Measurements from ENCODE around the gene PPP2R2D.
"Not testable (repeated sequence)": the region's sequence is repeated elsewhere in the genome, so short reads cannot be mapped to it uniquely, and the experiment has no call there.

The PPP2R2D gene

GRCh38 chr10:131908151-131908550 is 7.3 kb downstream of the PPP2R2D start:
- DNase-seq (ENCODE audit: low read depth), result no peak

- DNase-seq (ENCODE audit: low read depth), result no peak
Observed at GRCh38 chr10:131909014-131909808, 8.4 kb downstream of the PPP2R2D start.

DNA sequence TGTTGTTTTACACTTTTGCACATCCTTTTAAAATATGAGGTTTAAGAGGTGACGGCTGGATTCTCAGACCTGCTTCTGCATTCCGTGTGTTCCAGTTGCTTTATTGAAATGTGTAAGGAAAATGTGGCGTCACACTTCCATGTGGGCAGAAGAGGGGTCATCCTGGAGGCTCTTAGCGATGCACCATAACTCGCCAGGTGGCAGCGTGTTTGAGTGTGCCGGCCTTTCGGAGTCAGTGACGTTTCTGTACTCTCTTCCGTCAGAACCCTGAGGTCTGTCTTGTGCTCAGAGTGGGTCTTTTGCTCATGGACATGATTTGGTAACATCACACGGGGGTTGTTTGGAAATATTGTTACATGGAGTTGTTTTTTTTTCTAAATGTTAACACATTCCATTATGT is 9.1 kb downstream of the PPP2R2D start:
- no peak for DNase-seq (ENCODE audit: low read depth)

- DNase-seq (ENCODE audit: low read depth), result no peak
Observed at GRCh38 chr10:131910663-131911314, 10.0 kb downstream of the PPP2R2D start.

DNA sequence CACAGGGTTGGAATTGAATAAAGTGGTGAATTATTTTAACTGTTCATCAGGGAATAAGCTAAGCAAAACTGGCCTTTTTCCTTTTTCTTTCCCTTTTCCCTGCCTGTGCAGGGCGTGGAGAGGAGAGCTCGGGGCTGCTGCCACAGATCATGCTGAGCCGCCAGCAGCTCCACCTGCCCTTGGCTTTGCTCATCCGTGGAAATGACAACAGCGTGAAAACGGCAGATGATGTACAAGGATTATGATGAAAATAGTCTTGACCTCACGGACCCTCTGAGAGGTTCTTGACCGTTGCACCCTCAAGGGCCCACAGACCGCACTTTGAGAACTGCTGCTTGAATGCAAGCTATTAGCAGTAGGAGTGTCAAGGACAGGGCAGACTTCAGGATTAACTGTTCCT is 10.6 kb downstream of the PPP2R2D start:
- no peak for DNase-seq (ENCODE audit: low read depth)

GRCh38 chr10:131912620-131913019 is 11.8 kb downstream of the PPP2R2D start:
- DNase-seq (ENCODE audit: low read depth), result no peak

- DNase-seq (ENCODE audit: low read depth), result no peak
Observed at GRCh38 chr10:131915484-131915883, 14.7 kb downstream of the PPP2R2D start.

DNA sequence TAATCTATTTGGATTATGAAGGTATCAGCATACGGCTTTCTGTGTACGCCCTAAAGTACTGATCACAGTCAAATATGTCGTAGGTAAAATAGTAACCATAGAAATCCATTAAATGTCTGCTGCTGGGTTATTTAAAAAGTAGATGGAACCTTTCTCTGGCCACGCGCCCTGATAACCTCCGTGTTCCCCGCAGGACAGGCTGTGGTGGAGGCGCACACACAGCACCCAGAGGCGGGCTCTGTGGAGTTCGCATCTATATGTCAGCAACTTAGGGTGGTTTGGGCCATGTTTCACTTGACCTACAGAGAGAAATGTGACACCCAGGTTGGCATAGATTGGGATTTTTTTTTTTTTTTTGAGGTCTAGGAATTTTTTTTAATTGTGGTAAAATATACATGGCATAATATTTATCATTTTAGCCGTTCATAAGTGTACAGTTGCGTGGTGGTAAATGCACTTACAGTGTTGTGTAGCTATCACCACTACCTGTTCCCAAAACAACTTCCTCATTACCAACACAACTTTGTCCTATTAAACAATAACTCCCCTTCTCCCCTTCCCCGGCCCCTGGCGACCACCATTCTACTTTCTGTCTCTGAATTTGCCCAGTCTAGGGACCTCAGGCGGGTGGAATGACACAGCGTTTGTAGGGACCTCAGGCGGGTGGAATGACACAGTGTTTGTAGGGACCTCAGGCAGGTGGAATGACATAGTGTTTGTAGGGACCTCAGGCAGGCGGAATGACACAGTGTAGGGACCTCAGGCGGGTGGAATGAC is 15.4 kb downstream of the PPP2R2D start:
- DNase-seq (ENCODE audit: low read depth), result no peak

GRCh38 chr10:131916767-131917160 is 16.0 kb downstream of the PPP2R2D start:
- not testable (repeated sequence) for DNase-seq (ENCODE audit: low read depth)

- DNase-seq (ENCODE audit: low read depth), result not testable (repeated sequence)
Observed at GRCh38 chr10:131917496-131917895, 16.7 kb downstream of the PPP2R2D start.

- not testable (repeated sequence) for DNase-seq (ENCODE audit: low read depth)
Observed at GRCh38 chr10:131919461-131919860, 18.7 kb downstream of the PPP2R2D start.

DNA sequence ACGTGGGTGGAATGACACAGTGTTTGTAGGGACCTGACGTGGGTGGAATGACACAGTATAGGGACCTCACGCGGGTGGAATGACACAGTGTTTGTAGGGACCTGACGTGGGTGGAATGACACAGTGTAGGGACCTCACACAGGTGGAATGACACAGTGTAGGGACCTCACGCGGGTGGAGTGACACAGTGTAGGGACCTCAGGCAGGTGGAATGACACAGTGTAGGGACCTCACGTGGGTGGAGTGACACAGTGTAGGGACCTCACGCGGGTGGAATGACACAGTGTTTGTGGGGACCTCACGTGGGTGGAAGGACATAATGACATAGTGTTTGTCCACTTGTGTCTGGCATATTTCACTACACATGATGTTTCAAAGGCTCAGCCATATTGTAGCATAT is 19.3 kb downstream of the PPP2R2D start:
- no peak for DNase-seq (ENCODE audit: low read depth)

GRCh38 chr10:131920693-131921092 is 19.9 kb downstream of the PPP2R2D start:
- DNase-seq (ENCODE audit: low read depth), result no peak

DNA sequence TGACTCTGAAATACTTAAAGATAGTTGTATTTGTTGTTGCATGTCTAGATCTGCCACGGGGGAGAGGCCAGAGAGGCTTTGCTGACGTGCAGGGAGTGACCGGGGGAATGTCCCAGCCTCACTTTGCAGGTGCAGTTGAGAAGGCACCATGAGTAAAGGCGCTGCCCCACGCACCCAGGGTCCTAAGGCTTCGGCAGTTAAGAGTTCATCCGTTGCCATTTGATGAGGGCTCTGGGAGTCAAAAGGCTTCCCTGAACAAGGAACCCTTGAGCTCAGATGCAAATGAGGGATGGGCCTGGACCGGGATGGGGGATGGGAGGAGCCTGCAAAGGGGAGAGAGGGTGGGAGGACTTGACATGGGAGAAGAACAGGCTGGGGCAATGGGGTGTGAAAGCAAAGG is 20.4 kb downstream of the PPP2R2D start:
- DNase-seq (ENCODE audit: low read depth), result no peak

DNA sequence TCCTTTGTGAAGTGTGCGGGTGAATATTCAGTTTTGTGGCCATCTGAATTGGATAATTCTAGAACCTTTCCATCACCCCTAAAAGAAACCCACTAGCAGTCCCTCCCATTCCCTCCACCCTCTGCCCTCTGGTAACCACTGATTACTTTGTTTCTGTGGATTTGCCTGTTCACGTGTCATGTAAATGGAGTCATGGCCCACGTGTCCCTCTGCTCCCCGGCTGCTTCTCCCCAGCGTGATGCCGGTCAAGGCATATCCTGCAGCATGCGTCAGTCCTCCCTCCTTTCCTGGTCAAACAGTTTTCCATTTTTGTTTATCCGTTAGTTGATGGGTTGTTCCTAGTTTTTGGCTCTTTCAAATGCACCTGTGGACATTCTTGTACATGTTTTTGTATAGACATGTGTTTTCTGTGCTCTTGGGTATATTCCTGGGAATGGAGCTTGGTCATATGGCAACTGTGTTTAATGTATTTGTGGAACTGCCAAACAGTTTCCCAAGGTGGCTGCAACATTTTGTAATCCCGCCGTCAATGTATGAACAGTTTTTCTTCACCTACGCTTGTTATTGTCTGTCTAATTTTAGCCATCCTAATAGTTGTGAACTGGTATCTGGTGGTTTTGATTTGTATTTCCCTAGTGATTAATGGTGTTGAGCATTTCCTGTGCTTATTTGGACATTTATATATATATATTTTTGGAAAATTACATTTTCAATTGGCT is 22.4 kb downstream of the PPP2R2D start:
- DNase-seq (ENCODE audit: low read depth), result no peak

- DNase-seq (ENCODE audit: low read depth), result no peak
Observed at GRCh38 chr10:131925011-131925649, 24.3 kb downstream of the PPP2R2D start.

DNA sequence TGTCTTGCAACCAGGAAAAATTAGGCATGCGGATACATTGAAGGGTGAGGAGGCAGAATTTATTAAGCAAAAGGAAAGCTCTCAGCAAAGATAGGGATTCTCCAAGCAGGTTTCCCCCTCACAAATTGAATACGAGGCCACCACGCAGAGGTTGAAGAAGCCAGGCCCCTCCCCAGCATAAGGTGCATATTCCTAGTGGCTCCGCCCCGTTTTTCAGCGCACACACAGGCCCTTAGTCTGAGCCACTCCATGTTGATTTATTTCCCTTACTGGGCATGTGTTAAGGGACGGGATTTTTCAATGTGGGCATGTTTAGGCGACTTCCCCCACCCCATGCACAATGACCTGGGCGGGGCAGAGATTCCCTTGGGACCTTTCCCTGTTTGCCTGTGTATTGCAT is 24.9 kb downstream of the PPP2R2D start:
- no peak for DNase-seq (ENCODE audit: low read depth)

DNA sequence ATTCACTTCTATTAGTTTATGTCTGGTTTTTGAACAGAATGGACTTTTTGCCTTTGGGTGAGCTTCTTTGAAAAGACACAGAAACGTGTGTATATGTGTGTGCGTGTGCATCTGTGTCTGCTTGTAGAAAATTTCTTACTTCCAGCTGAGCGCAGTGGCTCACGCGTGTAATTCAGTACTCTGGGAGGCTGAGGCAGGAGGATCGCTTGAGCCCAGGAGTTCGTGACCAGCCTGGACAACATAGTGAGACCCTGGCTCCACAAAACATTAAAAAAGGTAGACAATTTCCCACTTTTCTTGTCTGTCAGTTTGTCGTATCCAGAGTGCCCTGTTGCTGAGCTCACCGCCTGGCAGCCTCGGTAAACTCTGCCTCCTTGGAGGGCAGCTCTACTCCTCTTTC is 25.4 kb downstream of the PPP2R2D start:
- DNase-seq (ENCODE audit: low read depth), result no peak

DNA sequence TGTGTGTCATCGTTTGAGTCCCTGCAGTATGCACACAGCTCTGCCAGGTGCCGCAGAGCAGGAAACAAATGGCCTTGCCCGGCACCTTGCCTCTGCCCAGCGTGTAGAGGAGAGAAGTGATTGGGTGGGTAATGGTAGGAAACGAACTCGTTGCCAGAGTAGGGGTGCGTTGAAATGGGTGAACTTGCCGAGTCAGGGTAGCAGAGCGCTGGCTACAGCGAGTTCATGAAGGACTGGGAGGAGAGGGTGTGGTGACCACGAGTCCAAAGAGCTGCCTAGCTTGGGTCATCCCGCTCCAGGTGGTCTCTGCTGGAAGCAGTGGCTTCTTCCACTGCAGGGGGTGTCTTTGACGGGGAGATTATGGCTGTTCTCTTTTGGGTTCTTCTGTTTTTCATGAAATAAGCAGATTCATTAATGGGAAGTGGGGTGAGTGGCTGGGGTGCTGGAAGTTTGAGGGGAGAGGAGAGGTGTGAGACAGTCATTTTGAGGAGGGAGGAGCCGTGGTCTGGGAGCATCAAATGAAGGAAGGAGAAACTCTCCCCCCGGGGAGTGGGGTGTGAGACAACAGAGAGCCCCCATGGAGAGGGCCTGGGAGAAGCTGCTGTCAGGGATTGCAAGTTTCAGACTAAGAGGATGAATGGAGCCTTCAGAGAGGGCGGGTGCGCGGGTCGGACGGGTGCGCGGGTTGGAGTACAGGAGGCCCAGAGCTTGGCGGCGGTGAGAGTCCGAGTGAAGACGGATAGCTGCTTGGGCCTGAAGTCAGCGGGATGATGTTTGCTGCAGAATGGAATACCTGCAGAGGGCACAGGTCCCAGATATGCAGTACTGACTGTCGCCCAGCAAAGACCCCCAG is 26.2 kb downstream of the PPP2R2D start:
- DNase-seq (ENCODE audit: low read depth), result no peak

GRCh38 chr10:131928248-131929095 is 27.7 kb downstream of the PPP2R2D start:
- DNase-seq (ENCODE audit: low read depth), result no peak
